Neuronal stem cell (in vitro differentiated cells): ENCODE data around the gene RECK.

ENCODE experiments used
- DNase-seq: peaks from one replicate; pipeline ENCODE4 v3.0.0-alpha.2; 2013; ENCODE audit warnings: low spot score
- H2AFZ ChIP-seq: one replicate; pipeline ENCODE4 v1.6.1; 2013; ENCODE audit warnings: mild to moderate bottlenecking, low read length, inconsistent platforms
- H2AK5ac ChIP-seq: 2 replicates; pipeline ENCODE4 v1.6.1; 2013; ENCODE audit warnings: low read depth, mild to moderate bottlenecking, inconsistent platforms, low read length, moderate library complexity, mixed read lengths
- H2BK120ac ChIP-seq: 2 replicates; pipeline ENCODE4 v1.6.1; 2013; ENCODE audit warnings: low read depth, mild to moderate bottlenecking, inconsistent platforms, low read length, moderate library complexity, mixed read lengths
- H2BK12ac ChIP-seq: one replicate; pipeline ENCODE4 v1.6.1; 2013; ENCODE audit warnings: low read length, inconsistent platforms
- H2BK15ac ChIP-seq: 2 replicates; pipeline ENCODE4 v1.6.1; 2013; ENCODE audit warnings: mild to moderate bottlenecking, low read length, inconsistent platforms, mixed read lengths
- H2BK5ac ChIP-seq: one replicate; pipeline ENCODE4 v1.6.1; 2013; ENCODE audit warnings: inconsistent platforms, mild to moderate bottlenecking, low read length, moderate library complexity
- H3K14ac ChIP-seq: one replicate; pipeline ENCODE4 v1.6.1; 2013; ENCODE audit warnings: low read length, inconsistent platforms
- H3K18ac ChIP-seq: 2 replicates; pipeline ENCODE4 v1.6.1; 2013; ENCODE audit warnings: low read length, inconsistent platforms
- H3K23ac ChIP-seq: 2 replicates; pipeline ENCODE4 v1.6.1; 2013; ENCODE audit warnings: low read depth, mild to moderate bottlenecking, mixed read lengths, low read length, inconsistent platforms; ENCODE audit not compliant: poor library complexity
- H3K27ac ChIP-seq: replicated peaks from 3 replicates; pipeline ENCODE4 v1.5.1; 2013; ENCODE audit warnings: low read length, inconsistent platforms
- H3K27me3 ChIP-seq, 3 experiments: 2 replicates each; pipeline ENCODE4 v1.6.1; 2013; ENCODE audit warnings: low read length in 3 of 3, mild to moderate bottlenecking in 2 of 3, inconsistent platforms in 1 of 3, low read depth in 1 of 3, mixed read lengths in 1 of 3, moderate library complexity in 1 of 3; ENCODE audit not compliant: control insufficient read depth in 3 of 3, insufficient read depth in 3 of 3
- H3K36me3 ChIP-seq, 2 donors: replicated peaks in 1 of 2; 2 replicates each; pipeline ENCODE4 v1.6.1; 2013; ENCODE audit warnings: low read length in 2 of 2; ENCODE audit not compliant: control insufficient read depth in 2 of 2, insufficient read depth in 2 of 2
- H3K4ac ChIP-seq: 2 replicates; pipeline ENCODE4 v1.6.1; 2013; ENCODE audit warnings: inconsistent platforms, mild to moderate bottlenecking, low read length, moderate library complexity
- H3K4me1 ChIP-seq, 2 donors: 1 replicate in 1 of 2; 2 replicates in 1 of 2; pipeline ENCODE4 v1.6.1; 2013; ENCODE audit warnings: low read length in 2 of 2, low read depth in 1 of 2; ENCODE audit not compliant: control insufficient read depth in 2 of 2, insufficient read depth in 1 of 2
- H3K4me2 ChIP-seq: one replicate; pipeline ENCODE4 v1.6.1; 2013; ENCODE audit warnings: mild to moderate bottlenecking, low read length, inconsistent platforms; ENCODE audit not compliant: insufficient read depth, poor library complexity, severe bottlenecking
- H3K4me3 ChIP-seq, 2 donors: 2 replicates each; pipeline ENCODE4 v1.5.1; 2013; ENCODE audit warnings: low read length in 2 of 2, mild to moderate bottlenecking in 2 of 2, inconsistent platforms in 1 of 2, moderate library complexity in 1 of 2
- H3K79me1 ChIP-seq: one replicate; pipeline ENCODE4 v1.6.1; 2013; ENCODE audit warnings: low read depth, mild to moderate bottlenecking, inconsistent platforms, low read length, moderate library complexity
- H3K9ac ChIP-seq: one replicate; pipeline ENCODE4 v1.6.1; 2013; ENCODE audit warnings: mild to moderate bottlenecking, low read depth, low read length, inconsistent platforms; ENCODE audit not compliant: poor library complexity
- H3K9me3 ChIP-seq, 2 donors: replicated peaks in 1 of 2; 2 replicates each; pipeline versions ENCODE3 to v1.6.1; 2013; ENCODE audit warnings: low read length in 2 of 2, mild to moderate bottlenecking in 2 of 2, inconsistent platforms in 1 of 2, low read depth in 1 of 2, mixed read lengths in 1 of 2, moderate library complexity in 1 of 2; ENCODE audit not compliant: control insufficient read depth in 2 of 2, insufficient read depth in 1 of 2
- H4K8ac ChIP-seq: one replicate; pipeline ENCODE4 v1.6.1; 2013; ENCODE audit warnings: low read depth, mild to moderate bottlenecking, inconsistent platforms, low read length, moderate library complexity
- H4K91ac ChIP-seq: one replicate; pipeline ENCODE4 v1.6.1; 2013; ENCODE audit warnings: low read length, low read depth, mild to moderate bottlenecking, inconsistent platforms; ENCODE audit not compliant: poor library complexity
- WGBS, 2 donors: extraction: QIAGEN DNeasy Blood & Tissue Kit; methylation state at CpG; one replicate each; pipeline ENCODE4 v1.1.7; 2013; ENCODE audit warnings: missing lambda C conversion rate in 2 of 2, mixed read lengths in 1 of 2; ENCODE audit not compliant: insufficient read length in 2 of 2, insufficient replicate concordance in 1 of 2; ENCODE audit errors: extremely low coverage in 2 of 2; 5-methylcytosine and 5-hydroxymethylcytosine counted together

The RECK gene

GRCh38 chr9:36018129-36018528 lies 18.6 kb upstream of the RECK start:
- WGBS, 2 donors: no CpG with 5 or more reads among the region's 3 CpGs
- Histone ChIP-seq H3K79me1 (no peaks in the 10 kb centered on the region), H3K14ac (no peak overlapping the region), H3K4ac (no peak overlapping the region), H2AK5ac (no peak overlapping the region), H3K4me2 (no peak overlapping the region), H2BK12ac (no peak overlapping the region), H2BK120ac (no peak overlapping the region), H3K27me3 (peaks cover 0 to 36% (median 0%) of the 10 kb centered on the region in 3 experiments), H3K4me1 (peaks cover 0 to 3% of the 10 kb centered on the region in 2 donors), H3K23ac (no peak overlapping the region), H4K91ac (no peak overlapping the region), H3K36me3 (no peaks in the 10 kb centered on the region), H3K9ac (no peak overlapping the region), H3K9me3 (no peaks in the 10 kb centered on the region), H3K4me3 (no peak overlapping the region), H2BK15ac (no peak overlapping the region), H4K8ac (no peak overlapping the region), H2BK5ac (no peak overlapping the region), H3K18ac (no peak overlapping the region), H3K27ac (no peak overlapping the region), H2AFZ (no peak overlapping the region)
- no peak for DNase-seq

GRCh38 chr9:36018891-36019720 lies 17.6 kb upstream of the RECK start:
- Histone ChIP-seq H3K23ac (no peak overlapping the region), H4K8ac (no peak overlapping the region), H3K9ac (no peak overlapping the region), H4K91ac (no peak overlapping the region), H2BK15ac (no peak overlapping the region), H2AFZ (no peak overlapping the region), H3K79me1 (no peaks in the 10 kb centered on the region), H2BK120ac (no peak overlapping the region), H3K14ac (no peak overlapping the region), H3K27me3 (peaks cover 0 to 36% (median 0%) of the 10 kb centered on the region in 3 experiments), H3K27ac (no peak overlapping the region), H3K4me3 (no peak overlapping the region), H3K4me1 (peaks cover 0 to 3% of the 10 kb centered on the region in 2 donors), H2AK5ac (no peak overlapping the region), H3K9me3 (no peaks in the 10 kb centered on the region), H3K4ac (no peak overlapping the region), H2BK12ac (no peak overlapping the region), H3K4me2 (no peak overlapping the region), H2BK5ac (no peak overlapping the region), H3K36me3 (no peaks in the 10 kb centered on the region), H3K18ac (no peak overlapping the region)
- no CpG with 5 or more reads among the region's 6 CpGs for WGBS, 2 donors
- no peak for DNase-seq

GRCh38 chr9:36021968-36022367 lies 14.7 kb upstream of the RECK start:
- H3K36me3 ChIP-seq: no peaks in the 10 kb centered on the region
- peaks cover 0 to 3% of the 10 kb centered on the region in 2 donors for H3K4me1 ChIP-seq
- no peak overlapping the region for H4K8ac ChIP-seq
- no peak overlapping the region for H2BK120ac ChIP-seq
- no peak overlapping the region for H3K27ac ChIP-seq
- no peaks in the 10 kb centered on the region for H3K79me1 ChIP-seq
- H2BK5ac ChIP-seq: no peak overlapping the region
- no peak overlapping the region for H3K4me3 ChIP-seq
- H3K4me2 ChIP-seq: no peak overlapping the region
- WGBS, 2 donors: no CpG with 5 or more reads among the region's 1 CpG
- H3K18ac ChIP-seq: no peak overlapping the region
- H2BK12ac ChIP-seq: no peak overlapping the region
- H3K4ac ChIP-seq: no peak overlapping the region
- H2AK5ac ChIP-seq: no peak overlapping the region
- no peak overlapping the region for H2AFZ ChIP-seq
- no peak overlapping the region for H3K9ac ChIP-seq
- H4K91ac ChIP-seq: no peak overlapping the region
- H3K9me3 ChIP-seq: no peaks in the 10 kb centered on the region
- no peak overlapping the region for H3K14ac ChIP-seq
- no peak overlapping the region for H3K23ac ChIP-seq
- no peak overlapping the region for H2BK15ac ChIP-seq
- no peak for DNase-seq
- peaks cover 0 to 19% (median 0%) of the 10 kb centered on the region in 3 experiments for H3K27me3 ChIP-seq

- Histone ChIP-seq H2AK5ac (no peak overlapping the region), H3K27me3 (peaks cover 0 to 18% (median 0%) of the 10 kb centered on the region in 3 experiments), H2BK12ac (no peak overlapping the region), H4K8ac (no peak overlapping the region), H3K9ac (no peak overlapping the region), H3K4me3 (no peak overlapping the region), H3K27ac (no peak overlapping the region), H2BK5ac (no peak overlapping the region), H2BK15ac (no peak overlapping the region), H3K4me2 (no peak overlapping the region), H3K4me1 (peaks cover 0 to 3% of the 10 kb centered on the region in 2 donors), H3K4ac (no peak overlapping the region), H3K36me3 (no peaks in the 10 kb centered on the region), H3K23ac (no peak overlapping the region), H3K14ac (no peak overlapping the region), H3K9me3 (no peaks in the 10 kb centered on the region), H2BK120ac (no peak overlapping the region), H4K91ac (no peak overlapping the region), H3K18ac (no peak overlapping the region), H3K79me1 (no peaks in the 10 kb centered on the region), H2AFZ (peak overlapping the region; percentile 46)
- peak; percentile 57 for DNase-seq
- WGBS, 2 donors: no CpG with 5 or more reads among the region's 13 CpGs
These were observed 13.3 kb upstream of the RECK start for GRCh38 chr9:36023260-36024048.
